Osteoblast (primary cell): ENCODE data around the gene CEP63. TPM values are rescaled to one million over a fixed set of nuclear protein-coding genes. Genes with fewer than 3 reads are reported as not detected.

ENCODE experiments used
- DNase-seq: peaks from one replicate; pipeline ENCODE4 v3.0.0; 2011; ENCODE audit warnings: low spot score, mixed read lengths; ENCODE audit not compliant: insufficient read length; ENCODE audit errors: missing footprints
- H2AFZ ChIP-seq: 2 replicates; pipeline ENCODE4 v1.6.0; 2011; ENCODE audit warnings: mild to moderate bottlenecking, low read length
- H3K27ac ChIP-seq: 2 replicates; pipeline ENCODE4 v1.5.1; 2011; ENCODE audit warnings: mild to moderate bottlenecking, low read depth, low read length, moderate library complexity
- H3K27me3 ChIP-seq: 2 replicates; pipeline ENCODE4 v1.6.0; 2012; ENCODE audit warnings: mild to moderate bottlenecking, control low read depth, inconsistent platforms, low read length, moderate library complexity; ENCODE audit not compliant: insufficient read depth
- H3K36me3 ChIP-seq: 2 replicates; pipeline ENCODE4 v1.5.1; 2011; ENCODE audit warnings: mild to moderate bottlenecking, low read length, control low read depth, moderate library complexity; ENCODE audit not compliant: insufficient read depth
- H3K4me1 ChIP-seq: 2 replicates; pipeline ENCODE4 v1.5.1; 2011; ENCODE audit warnings: mild to moderate bottlenecking, low read length, control low read depth, moderate library complexity; ENCODE audit not compliant: insufficient read depth
- H3K4me2 ChIP-seq: 2 replicates; pipeline ENCODE4 v1.6.0; 2011; ENCODE audit warnings: mild to moderate bottlenecking, low read length; ENCODE audit not compliant: insufficient read depth
- H3K4me3 ChIP-seq: fragments of 200-600 bp; sonication (generic); 3 replicates; pipeline ENCODE4 v1.5.1; 2012; ENCODE audit warnings: mild to moderate bottlenecking, low read length, inconsistent platforms; ENCODE audit not compliant: insufficient read depth
- H3K79me2 ChIP-seq: 2 replicates; pipeline ENCODE4 v1.6.0; 2012; ENCODE audit warnings: mild to moderate bottlenecking, low read length, control low read depth, inconsistent platforms; ENCODE audit not compliant: insufficient read depth
- H3K9me3 ChIP-seq: 2 replicates; pipeline ENCODE4 v1.5.1; 2011; ENCODE audit warnings: low read depth, low read length, control low read depth
- H4K20me1 ChIP-seq: 2 replicates; pipeline ENCODE4 v1.6.0; 2012; ENCODE audit warnings: mild to moderate bottlenecking, low read length, control low read depth; ENCODE audit not compliant: insufficient read depth
- total RNA-seq: library from RNA; depleted of rRNA; stranded (reverse); fragments of >200 nt; gene quantifications from 2 replicates; pipeline ENCODE4 v1.2.3, GENCODE V29; 2012
- TF ChIP-seq, protein P1 (sequence below): IDR thresholded peaks from 2 replicates; pipeline ENCODE4 v1.5.1; 2011; ENCODE audit warnings: mild to moderate bottlenecking, low read depth, low read length, moderate library complexity; ENCODE audit errors: extremely low read depth

The CEP63 gene
- total RNA-seq, 1 donor: 15.9 TPM

DNA sequence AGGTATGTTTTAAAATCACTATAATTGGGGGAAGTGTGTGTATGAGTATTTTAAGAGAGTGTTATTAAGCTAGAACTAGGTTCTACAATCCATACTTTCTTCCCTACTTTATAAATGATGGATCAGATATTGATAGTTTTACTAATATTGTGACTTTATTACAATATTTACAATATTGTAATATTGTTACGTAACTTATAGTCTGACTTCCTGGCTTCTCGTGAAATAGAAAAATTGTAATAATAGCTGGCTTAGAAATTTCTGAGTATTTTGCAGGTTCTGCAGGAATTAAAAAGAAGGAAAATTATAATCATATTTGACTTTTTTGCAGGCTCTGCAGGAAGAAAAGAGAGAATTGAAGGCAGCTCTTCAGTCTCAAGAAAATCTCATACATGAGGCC, 60.0 kb downstream of the CEP63 start:
- TF ChIP-seq, protein P1, sequence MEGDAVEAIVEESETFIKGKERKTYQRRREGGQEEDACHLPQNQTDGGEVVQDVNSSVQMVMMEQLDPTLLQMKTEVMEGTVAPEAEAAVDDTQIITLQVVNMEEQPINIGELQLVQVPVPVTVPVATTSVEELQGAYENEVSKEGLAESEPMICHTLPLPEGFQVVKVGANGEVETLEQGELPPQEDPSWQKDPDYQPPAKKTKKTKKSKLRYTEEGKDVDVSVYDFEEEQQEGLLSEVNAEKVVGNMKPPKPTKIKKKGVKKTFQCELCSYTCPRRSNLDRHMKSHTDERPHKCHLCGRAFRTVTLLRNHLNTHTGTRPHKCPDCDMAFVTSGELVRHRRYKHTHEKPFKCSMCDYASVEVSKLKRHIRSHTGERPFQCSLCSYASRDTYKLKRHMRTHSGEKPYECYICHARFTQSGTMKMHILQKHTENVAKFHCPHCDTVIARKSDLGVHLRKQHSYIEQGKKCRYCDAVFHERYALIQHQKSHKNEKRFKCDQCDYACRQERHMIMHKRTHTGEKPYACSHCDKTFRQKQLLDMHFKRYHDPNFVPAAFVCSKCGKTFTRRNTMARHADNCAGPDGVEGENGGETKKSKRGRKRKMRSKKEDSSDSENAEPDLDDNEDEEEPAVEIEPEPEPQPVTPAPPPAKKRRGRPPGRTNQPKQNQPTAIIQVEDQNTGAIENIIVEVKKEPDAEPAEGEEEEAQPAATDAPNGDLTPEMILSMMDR: no peak
- Histone ChIP-seq H3K27me3 (no peaks in the 10 kb centered on the region), H3K36me3 (peaks cover 18% of the 10 kb centered on the region)

DNA sequence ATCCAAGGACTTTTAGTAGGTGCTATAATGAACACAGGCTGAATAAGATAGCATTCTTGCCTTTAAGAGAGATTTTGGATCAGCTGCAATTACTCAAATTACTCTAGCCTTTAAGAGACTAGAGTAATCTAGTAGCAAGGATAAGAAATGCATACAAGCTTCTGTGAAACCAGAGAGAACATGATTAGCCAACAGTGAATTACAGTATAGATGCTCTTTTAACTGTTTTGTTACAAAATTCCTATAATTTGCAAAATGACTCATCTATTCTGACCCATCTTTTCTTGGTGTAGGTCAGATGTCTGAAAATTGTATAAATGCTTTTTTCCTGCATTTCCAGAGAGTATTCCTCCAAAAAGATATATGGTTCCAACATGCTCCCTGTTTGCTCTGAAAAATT, 66.9 kb downstream of the CEP63 start:
- Histone ChIP-seq H3K79me2 (no peaks in the 10 kb centered on the region), H2AFZ (no peak overlapping the region), H3K4me1 (peaks cover 4% of the 10 kb centered on the region), H3K9me3 (no peaks in the 10 kb centered on the region), H3K36me3 (peaks cover 16% of the 10 kb centered on the region), H3K4me2 (no peak overlapping the region), H3K27me3 (no peaks in the 10 kb centered on the region), H3K27ac (no peak overlapping the region), H3K4me3 (no peak overlapping the region), H4K20me1 (no peaks in the 10 kb centered on the region)
- DNase-seq: no peak
- TF ChIP-seq, protein P1: no peak

More for the DNA sequence above, 60.0 kb downstream of the CEP63 start:
- Histone ChIP-seq H4K20me1 (no peaks in the 10 kb centered on the region), H2AFZ (no peak overlapping the region), H3K27ac (no peak overlapping the region), H3K9me3 (no peaks in the 10 kb centered on the region), H3K4me3 (no peak overlapping the region), H3K4me1 (no peaks in the 10 kb centered on the region), H3K4me2 (no peak overlapping the region), H3K79me2 (no peaks in the 10 kb centered on the region)
- DNase-seq: no peak

DNA sequence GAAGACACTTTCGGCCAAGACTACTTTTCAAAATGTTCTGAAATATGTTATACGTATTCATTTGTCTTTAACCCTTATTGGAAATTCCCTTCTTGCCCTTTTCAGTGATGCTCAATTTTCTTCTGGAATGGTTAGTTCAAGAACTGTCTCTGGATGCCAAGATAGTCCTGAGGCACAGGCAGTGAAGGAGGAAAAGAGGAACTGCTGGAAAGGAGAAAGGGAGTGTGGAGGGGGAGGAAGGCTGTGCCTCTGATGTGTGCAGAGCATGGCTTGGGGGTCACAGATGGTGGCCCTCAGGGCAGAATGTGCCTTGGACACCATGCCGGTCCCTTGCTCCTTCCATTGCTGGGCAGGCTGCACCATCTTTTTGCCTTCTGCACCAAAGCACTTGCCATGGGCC, 73.7 kb downstream of the CEP63 start:
- no peak overlapping the region for H3K27ac ChIP-seq
- H3K27me3 ChIP-seq: no peaks in the 10 kb centered on the region
- TF ChIP-seq, protein P1: no peak
- no peak overlapping the region for H3K4me2 ChIP-seq
- H3K9me3 ChIP-seq: no peaks in the 10 kb centered on the region
- H3K4me1 ChIP-seq: no peaks in the 10 kb centered on the region
- H4K20me1 ChIP-seq: no peaks in the 10 kb centered on the region
- no peaks in the 10 kb centered on the region for H3K79me2 ChIP-seq
- H3K4me3 ChIP-seq: no peak overlapping the region
- H2AFZ ChIP-seq: no peak overlapping the region
- DNase-seq: no peak
- H3K36me3 ChIP-seq: no peaks in the 10 kb centered on the region

DNA sequence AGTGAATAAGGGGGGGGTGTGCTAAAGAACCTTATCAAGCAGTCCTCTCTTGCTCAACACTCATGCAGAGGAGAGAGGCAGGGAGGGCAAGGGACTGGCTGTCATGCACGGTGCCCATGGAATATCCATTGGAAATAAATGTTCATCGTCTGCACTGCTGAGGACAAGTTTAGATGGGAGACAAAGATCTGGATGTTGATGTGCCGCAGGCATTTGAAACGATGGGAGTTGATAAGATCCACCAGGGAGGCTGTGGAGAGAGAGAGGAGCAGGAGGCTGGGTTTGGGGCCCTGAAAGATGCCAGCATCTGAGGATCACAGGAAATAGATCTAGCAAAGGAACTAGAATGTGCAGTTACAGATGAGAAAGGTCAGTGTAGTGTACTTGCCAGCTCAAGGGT, 76.2 kb downstream of the CEP63 start:
- TF ChIP-seq, protein P1: no peak
- Histone ChIP-seq H3K79me2 (no peaks in the 10 kb centered on the region), H3K4me1 (no peaks in the 10 kb centered on the region), H3K4me3 (no peak overlapping the region), H3K36me3 (no peaks in the 10 kb centered on the region), H3K27ac (no peak overlapping the region), H3K27me3 (no peaks in the 10 kb centered on the region), H3K9me3 (no peaks in the 10 kb centered on the region), H2AFZ (no peak overlapping the region), H3K4me2 (no peak overlapping the region), H4K20me1 (no peaks in the 10 kb centered on the region)
- DNase-seq: no peak
